Activated B cell treated with CpG ODN at 0.5 μM for 24 hours (primary cell): ENCODE results near the gene SYPL1. TPM values are rescaled to one million over a fixed set of nuclear protein-coding genes. Genes with fewer than 3 reads are reported as not detected.

Source experiments
- ATAC-seq: fragments of 200-7000 bp; cut with Tn5 transposase; one replicate; pipeline ENCODE4 v1.10.0; 2021; ENCODE audit warnings: low read depth, mild to moderate bottlenecking, moderate library complexity
- CTCF ChIA-PET: fragments of 350-600 bp; sonication (Branson Sonifier 250); formaldehyde crosslinking; loops from one replicate; lab custom pipeline; 2021; ENCODE audit warnings: antibody characterized with exemption; lab: Charles Lee
- POLR2A ChIA-PET: fragments of 350-600 bp; sonication (Branson Sonifier 250); formaldehyde crosslinking; loops from one replicate; lab custom pipeline; 2021; ENCODE audit warnings: antibody characterized with exemption; lab: Charles Lee
- DNase-seq: peaks from one replicate; pipeline ENCODE4 v3.0.0; 2022
- H3K27ac Mint-ChIP-seq: one replicate; pipeline ENCODE4 v1.8.0; 2020; ENCODE audit warnings: mixed read lengths
- H3K27me3 Mint-ChIP-seq: one replicate; pipeline ENCODE4 v1.8.0; 2021; ENCODE audit warnings: mixed read lengths
- H3K36me3 Mint-ChIP-seq: one replicate; pipeline ENCODE4 v1.8.0; 2021; ENCODE audit warnings: low read depth, mixed read lengths
- H3K4me1 Mint-ChIP-seq: one replicate; pipeline ENCODE4 v1.8.0; 2021; ENCODE audit warnings: mixed read lengths
- H3K4me3 Mint-ChIP-seq: one replicate; pipeline ENCODE4 v1.8.0; 2020; ENCODE audit warnings: mild to moderate bottlenecking, mixed read lengths
- H3K9me3 Mint-ChIP-seq: one replicate; pipeline ENCODE4 v1.8.0; 2020; ENCODE audit warnings: mixed read lengths
- CTCF ChIP-seq: fragments of 200-600 bp; IDR thresholded peaks from one replicate; pipeline ENCODE4 v1.8.0; 2022; ENCODE audit warnings: antibody characterized with exemption, mild to moderate bottlenecking
- intact Hi-C: fragments of 100-400 bp; cut with micrococcal nuclease; formaldehyde crosslinking; loops from one replicate; pipeline ENCODE4 v1.15.1; 2024
- total RNA-seq: library from RNA; stranded (reverse); gene quantifications from 2 replicates; pipeline ENCODE4 v1.2.3, GENCODE V29; 2022

The SYPL1 gene
- total RNA-seq, 1 donor from 2014 or later, result 116 TPM

DNA sequence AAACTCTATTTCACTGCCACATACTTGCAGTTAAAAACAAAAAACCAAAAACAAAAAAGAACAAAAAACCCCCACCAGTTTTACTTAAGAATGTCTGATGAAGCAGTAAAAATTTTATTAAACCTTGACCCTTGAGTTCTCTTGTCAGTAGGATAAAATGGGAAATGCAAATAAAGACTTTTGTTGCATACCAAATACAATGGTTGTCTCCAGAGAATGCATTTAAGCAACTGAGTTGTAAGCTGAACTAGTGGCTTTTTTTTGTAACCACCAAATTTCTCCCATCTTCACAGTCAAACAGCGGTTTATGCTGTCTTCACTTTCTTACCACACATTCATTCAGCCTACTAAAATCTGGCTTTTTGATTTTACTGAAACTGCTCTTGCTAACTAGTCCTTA is 3.1 kb downstream of the SYPL1 start:
- no peaks in the 10 kb centered on the region for H3K27me3 Mint-ChIP-seq
- H3K4me1 Mint-ChIP-seq, result peaks cover 78% of the 10 kb centered on the region
- ATAC-seq, result no peak
- H3K4me3 Mint-ChIP-seq, result peak overlapping the region; percentile 88
- H3K36me3 Mint-ChIP-seq, result peaks cover 45% of the 10 kb centered on the region
- ChIA-PET CTCF (interaction anchor here (1.1 to 2.4 kb wide), 2 partner anchors 15 to 52 kb away, joined by 3 to 9 read pairs; no protein-coding TSS in a partner anchor), POLR2A (interaction anchor here (1.0 to 13.5 kb wide), 3 partner anchors 19 to 48 kb away, joined by 4 to 351 read pairs (median 250); no protein-coding TSS in a partner anchor)
- peak overlapping the region; percentile 79 for H3K27ac Mint-ChIP-seq
- intact Hi-C loops, result loop anchor here (1.0 kb wide), 1 partner anchor 10 kb away; no protein-coding TSS in a partner anchor
- no peak for DNase-seq
- no peak for TF ChIP-seq CTCF
- H3K9me3 Mint-ChIP-seq, result no peaks in the 10 kb centered on the region

DNA sequence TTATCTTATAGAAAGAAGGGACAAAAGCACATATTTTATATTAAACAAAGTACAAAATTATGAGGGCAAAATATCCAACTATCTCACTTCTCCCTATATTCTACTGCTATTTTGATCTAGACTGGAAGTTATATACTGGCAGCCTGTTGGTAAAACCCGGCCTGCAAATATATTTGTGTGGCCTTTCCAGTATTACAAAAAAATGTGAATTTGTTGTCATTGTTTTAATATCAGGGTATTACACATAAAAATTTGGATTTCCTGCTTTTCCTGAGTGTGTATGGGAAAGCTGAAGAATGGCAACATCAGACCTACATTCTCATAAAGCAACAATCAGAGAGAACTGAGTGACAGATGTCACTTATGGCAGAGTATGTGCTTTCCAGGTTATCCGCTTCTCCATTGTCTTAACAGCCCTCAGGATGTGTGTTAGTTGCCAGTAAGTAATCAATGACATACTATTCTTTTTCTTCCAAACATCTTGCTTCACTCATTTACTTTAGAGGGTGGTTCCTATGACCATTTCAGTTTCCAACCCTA is 7.3 kb downstream of the SYPL1 start:
- peak overlapping the region; percentile 56 for H3K27ac Mint-ChIP-seq
- TF ChIP-seq CTCF, result no peak
- H3K9me3 Mint-ChIP-seq, result no peaks in the 10 kb centered on the region
- DNase-seq (no peak), ATAC-seq (no peak)
- peaks cover 91% of the 10 kb centered on the region for H3K4me1 Mint-ChIP-seq
- H3K36me3 Mint-ChIP-seq, result peaks cover 55% of the 10 kb centered on the region
- ChIA-PET CTCF (interaction anchor here (1.0 kb wide), 1 partner anchor 47 kb away, joined by 4 read pairs; no protein-coding TSS in a partner anchor), POLR2A (interaction anchor here (0.6 to 13.5 kb wide), 9 partner anchors 7 to 329 kb away, joined by 3 to 351 read pairs (median 6); partner anchors contain the start of gene SYPL1)
- H3K4me3 Mint-ChIP-seq, result peak overlapping the region; percentile 1
- no peaks in the 10 kb centered on the region for H3K27me3 Mint-ChIP-seq
- intact Hi-C loops, result no loop called here

GRCh38 chr7:106102387-106102966 is 9.6 kb downstream of the SYPL1 start:
- Mint-ChIP-seq H3K36me3 (peaks cover 61% of the 10 kb centered on the region), H3K27ac (peak overlapping the region; percentile 83), H3K27me3 (no peaks in the 10 kb centered on the region), H3K4me1 (peaks cover 91% of the 10 kb centered on the region), H3K9me3 (no peaks in the 10 kb centered on the region), H3K4me3 (peak overlapping the region; percentile 1)
- ChIA-PET CTCF (interaction anchor here (1.4 to 2.3 kb wide), 3 partner anchors 8 to 51 kb away, joined by 5 to 10 read pairs (median 9); no protein-coding TSS in a partner anchor), POLR2A (interaction anchor here (0.6 to 13.5 kb wide), 10 partner anchors 9 to 51 kb away, joined by 3 to 351 read pairs (median 6); partner anchors contain the start of gene SYPL1)
- intact Hi-C loops, result no loop called here
- no peak for TF ChIP-seq CTCF
- DNase-seq (no peak), ATAC-seq (no peak)

DNA sequence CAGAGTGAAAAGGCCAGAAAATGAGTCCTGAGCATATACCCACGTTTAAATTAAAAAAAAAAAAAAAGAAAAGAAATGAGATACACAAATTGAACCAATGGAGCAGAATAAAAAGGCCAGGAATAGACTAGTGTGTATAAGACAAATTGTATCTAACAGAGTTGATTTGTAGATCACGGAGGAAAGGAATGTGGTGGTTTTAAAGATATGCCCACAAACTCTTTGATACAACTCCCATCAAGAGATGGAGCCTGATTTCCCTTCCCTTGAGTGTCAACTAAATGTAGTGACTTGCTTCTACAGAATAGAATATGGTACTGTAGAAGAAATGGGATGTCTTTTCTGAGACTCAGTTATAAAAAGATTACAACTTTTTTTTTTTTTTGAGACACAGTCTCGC is 10.4 kb downstream of the SYPL1 start:
- ChIA-PET POLR2A (interaction anchor here (1.4 to 13.5 kb wide), 3 partner anchors 10 to 41 kb away, joined by 4 to 351 read pairs (median 24); partner anchors contain the start of gene SYPL1), CTCF (interaction anchor here (2.3 kb wide), 1 partner anchor 7 kb away, joined by 9 read pairs; no protein-coding TSS in a partner anchor)
- DNase-seq (no peak), ATAC-seq (no peak)
- TF ChIP-seq CTCF, result no peak
- Mint-ChIP-seq H3K27me3 (no peaks in the 10 kb centered on the region), H3K27ac (peak overlapping the region; percentile 83), H3K9me3 (no peaks in the 10 kb centered on the region), H3K36me3 (peaks cover 65% of the 10 kb centered on the region), H3K4me3 (peak overlapping the region; percentile 1), H3K4me1 (peaks cover 84% of the 10 kb centered on the region)
- intact Hi-C loops, result no loop called here
